GM21515 (cell line): ENCODE results near the gene CD160.
"Not testable (repeated sequence)": the region's sequence is repeated elsewhere in the genome, so short reads cannot be mapped to it uniquely, and the experiment has no call there.

ENCODE experiments used
- ATAC-seq: cut with Tn5 transposase; IDR thresholded peaks from one replicate; pipeline ENCODE4 v1.9.1; 2021; ENCODE audit not compliant: unreplicated experiment

The CD160 gene

GRCh38 chr1:145719230-145720079 lies at the start of gene CD160:
CD160 (plus strand) TSS chr1:145719499; CDS start chr1:145728328, 8,829 bp downstream.
- ATAC-seq: no peak

- not testable (repeated sequence) for ATAC-seq
Observed at GRCh38 chr1:145670995-145671745, 48.1 kb upstream of the CD160 start.

GRCh38 chr1:145673217-145673616 lies 46.1 kb upstream of the CD160 start:
- not testable (repeated sequence) for ATAC-seq

- ATAC-seq: not testable (repeated sequence)
Observed at GRCh38 chr1:145684858-145685257, 34.4 kb upstream of the CD160 start.

- not testable (repeated sequence) for ATAC-seq
Observed at GRCh38 chr1:145686078-145686477, 33.2 kb upstream of the CD160 start.

GRCh38 chr1:145688328-145688727 lies 31.0 kb upstream of the CD160 start:
- no peak for ATAC-seq

- no peak for ATAC-seq
Observed at GRCh38 chr1:145688924-145689323, 30.4 kb upstream of the CD160 start.

- no peak for ATAC-seq
Observed at GRCh38 chr1:145689922-145690321, 29.4 kb upstream of the CD160 start.

GRCh38 chr1:145690587-145691558 lies 28.4 kb upstream of the CD160 start:
- ATAC-seq: peak; percentile 67

- no peak for ATAC-seq
Observed at GRCh38 chr1:145692785-145693443, 26.4 kb upstream of the CD160 start.

- ATAC-seq: no peak
Observed at GRCh38 chr1:145695821-145696629, 23.3 kb upstream of the CD160 start.

- no peak for ATAC-seq
Observed at GRCh38 chr1:145696630-145696960, 22.7 kb upstream of the CD160 start.

- ATAC-seq: no peak
Observed at GRCh38 chr1:145701306-145701862, 17.9 kb upstream of the CD160 start.

GRCh38 chr1:145702052-145702451 lies 17.2 kb upstream of the CD160 start:
- ATAC-seq: no peak

GRCh38 chr1:145702826-145703225 lies 16.5 kb upstream of the CD160 start:
- ATAC-seq: no peak

GRCh38 chr1:145705622-145706021 lies 13.7 kb upstream of the CD160 start:
- no peak for ATAC-seq

GRCh38 chr1:145706086-145706664 lies 13.1 kb upstream of the CD160 start:
- ATAC-seq: no peak

GRCh38 chr1:145707183-145707867 lies 12.0 kb upstream of the CD160 start, which contains the start of gene PDZK1:
PDZK1 (minus strand) TSS chr1:145707368; CDS start chr1:145688021, 19,347 bp downstream.
- ATAC-seq: no peak
